ENCODE data around the gene LEPR.

DNA sequence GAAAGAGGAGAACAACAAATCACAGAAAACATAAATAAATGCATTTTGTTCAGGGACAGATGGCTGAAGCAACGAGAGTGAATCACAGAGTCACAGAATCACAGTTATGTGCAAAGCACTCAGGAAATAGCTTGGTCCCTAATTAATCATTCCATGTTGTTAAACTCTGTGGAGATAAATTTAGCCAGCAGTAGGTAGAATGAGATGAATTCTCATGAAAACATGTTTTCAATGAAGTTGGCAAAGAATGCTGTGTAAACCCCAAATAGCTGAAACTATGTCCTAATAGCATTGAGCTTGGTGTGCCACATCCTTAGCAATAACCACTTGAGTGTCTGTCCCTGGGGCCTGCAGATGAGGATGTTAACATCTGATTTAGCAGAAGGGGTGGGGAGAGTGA, 20.4 kb downstream of the LEPR start:
- no peak for TF ChIP-seq EZH2 (IDR thresholded peaks at IDR 0.05; ENCODE audit: insufficient read depth, poor library complexity, severe bottlenecking)
- no peak for TF ChIP-seq EZH2phosphoT487 (IDR thresholded peaks at IDR 0.05; ENCODE audit: insufficient read depth, low read depth)
